ENCODE results near the gene SKA3.
"Not testable (repeated sequence)": the region's sequence is repeated elsewhere in the genome, so short reads cannot be mapped to it uniquely, and the experiment has no call there.

Gene SKA3

GRCh38 chr13:21176215-21176981, at the start of gene SKA3, which contains the start of gene MRPL57:
SKA3 (minus strand) TSS chr13:21176552; CDS start chr13:21176477, 75 bp downstream.
MRPL57 (plus strand) TSS chr13:21176658; CDS start chr13:21176917, 259 bp downstream.
- in situ Hi-C loops (cut with MboI; ENCODE audit: low sequenced_read_pairs): no loop called here

GRCh38 chr13:21225082-21225481, 48.7 kb upstream of the SKA3 start:
- in situ Hi-C loops (cut with MboI; ENCODE audit: low sequenced_read_pairs): no loop called here

- in situ Hi-C loops (cut with MboI; ENCODE audit: low sequenced_read_pairs): no loop called here
Observed at GRCh38 chr13:21221268-21221667, 44.9 kb upstream of the SKA3 start.

- in situ Hi-C loops (cut with MboI; ENCODE audit: low sequenced_read_pairs): not testable (repeated sequence)
Observed at GRCh38 chr13:21219716-21220115, 43.4 kb upstream of the SKA3 start.

GRCh38 chr13:21219036-21219381, 42.7 kb upstream of the SKA3 start:
- in situ Hi-C loops (cut with MboI; ENCODE audit: low sequenced_read_pairs): no loop called here

- in situ Hi-C loops (cut with MboI; ENCODE audit: low sequenced_read_pairs): no loop called here
Observed at GRCh38 chr13:21218351-21219035, 42.1 kb upstream of the SKA3 start.

GRCh38 chr13:21216332-21216731, 40.0 kb upstream of the SKA3 start:
- in situ Hi-C loops (cut with MboI; ENCODE audit: low sequenced_read_pairs): no loop called here

GRCh38 chr13:21215419-21215818, 39.1 kb upstream of the SKA3 start:
- in situ Hi-C loops (cut with MboI; ENCODE audit: low sequenced_read_pairs): not testable (repeated sequence)

- in situ Hi-C loops (cut with MboI; ENCODE audit: low sequenced_read_pairs): no loop called here
Observed at GRCh38 chr13:21212138-21212775, 35.9 kb upstream of the SKA3 start.

GRCh38 chr13:21208652-21209154, 32.4 kb upstream of the SKA3 start:
- in situ Hi-C loops (cut with MboI; ENCODE audit: low sequenced_read_pairs): no loop called here

GRCh38 chr13:21202767-21203531, 26.6 kb upstream of the SKA3 start:
- in situ Hi-C loops (cut with MboI; ENCODE audit: low sequenced_read_pairs): no loop called here

GRCh38 chr13:21201456-21202190, 25.3 kb upstream of the SKA3 start:
- in situ Hi-C loops (cut with MboI; ENCODE audit: low sequenced_read_pairs): not testable (repeated sequence)

GRCh38 chr13:21198391-21198790, 22.0 kb upstream of the SKA3 start:
- in situ Hi-C loops (cut with MboI; ENCODE audit: low sequenced_read_pairs): not testable (repeated sequence)

- in situ Hi-C loops (cut with MboI; ENCODE audit: low sequenced_read_pairs): not testable (repeated sequence)
Observed at GRCh38 chr13:21197606-21198225, 21.4 kb upstream of the SKA3 start.

GRCh38 chr13:21194756-21195155, 18.4 kb upstream of the SKA3 start:
- in situ Hi-C loops (cut with MboI; ENCODE audit: low sequenced_read_pairs): not testable (repeated sequence)

- in situ Hi-C loops (cut with MboI; ENCODE audit: low sequenced_read_pairs): not testable (repeated sequence)
Observed at GRCh38 chr13:21186410-21186809, 10.1 kb upstream of the SKA3 start.

- in situ Hi-C loops (cut with MboI; ENCODE audit: low sequenced_read_pairs): no loop called here
Observed at GRCh38 chr13:21181671-21182070, 5.3 kb upstream of the SKA3 start.

GRCh38 chr13:21176982-21177284, 581 bp upstream of the SKA3 start:
- in situ Hi-C loops (cut with MboI; ENCODE audit: low sequenced_read_pairs): no loop called here

- in situ Hi-C loops (cut with MboI; ENCODE audit: low sequenced_read_pairs): no loop called here
Observed at GRCh38 chr13:21175656-21176214, 617 bp downstream of the SKA3 start.

- in situ Hi-C loops (cut with MboI; ENCODE audit: low sequenced_read_pairs): not testable (repeated sequence)
Observed at GRCh38 chr13:21173767-21174166, 2.6 kb downstream of the SKA3 start.

Measured in HL-60/S4 treated with phorbol 12-myristate 13-acetate at 8.2 ng/mL for 4 days and 3 days (cell line).